ENCODE data around the gene EIF4G3.

Gene EIF4G3

GRCh38 chr1:20962576-20963258, 214.0 kb downstream of the EIF4G3 start:
- no peak overlapping the region for H3K27ac ChIP-seq
- TF ChIP-seq ZFX (IDR thresholded peaks at IDR 0.05) = no peak
- no peak for TF ChIP-seq CTCF (conservative IDR thresholded peaks at IDR 0.05)

GRCh38 chr1:20958430-20958829, 218.3 kb downstream of the EIF4G3 start:
- no peak overlapping the region for H3K27ac ChIP-seq
- no peak for TF ChIP-seq CTCF (conservative IDR thresholded peaks at IDR 0.05)
- TF ChIP-seq ZFX (IDR thresholded peaks at IDR 0.05) = no peak

- TF ChIP-seq CTCF (conservative IDR thresholded peaks at IDR 0.05) (no peak), ZFX (IDR thresholded peaks at IDR 0.05) (no peak)
- H3K27ac ChIP-seq = no peak overlapping the region
Observed at GRCh38 chr1:20956272-20956671, 220.4 kb downstream of the EIF4G3 start.

GRCh38 chr1:20950679-20951078, 226.0 kb downstream of the EIF4G3 start:
- TF ChIP-seq ZFX (IDR thresholded peaks at IDR 0.05) (no peak), CTCF (conservative IDR thresholded peaks at IDR 0.05) (no peak)
- no peak overlapping the region for H3K27ac ChIP-seq

- H3K27ac ChIP-seq = no peak overlapping the region
- no peak for TF ChIP-seq CTCF (conservative IDR thresholded peaks at IDR 0.05)
Observed at GRCh38 chr1:20949871-20950590, 226.7 kb downstream of the EIF4G3 start.

GRCh38 chr1:20948101-20948500, 228.6 kb downstream of the EIF4G3 start:
- TF ChIP-seq ZFX (IDR thresholded peaks at IDR 0.05) (no peak), CTCF (conservative IDR thresholded peaks at IDR 0.05) (no peak)
- H3K27ac ChIP-seq = no peak overlapping the region

GRCh38 chr1:20947409-20947808, 229.3 kb downstream of the EIF4G3 start:
- no peak for TF ChIP-seq CTCF (conservative IDR thresholded peaks at IDR 0.05)
- TF ChIP-seq ZFX (IDR thresholded peaks at IDR 0.05) = no peak
- H3K27ac ChIP-seq = no peak overlapping the region

Measured in C4-2B (cell line).